Chondrocyte (in vitro differentiated cells): ENCODE results near the gene MCOLN1. TPM values are rescaled to one million over a fixed set of nuclear protein-coding genes. Genes with fewer than 3 reads are reported as not detected.
"Not testable (repeated sequence)": the region's sequence is repeated elsewhere in the genome, so short reads cannot be mapped to it uniquely, and the experiment has no call there.

Experiments used
- DNase-seq: peaks from one replicate; pipeline ENCODE4 v3.0.0; 2021; ENCODE audit warnings: mixed read lengths, low spot score
- H3K27ac Mint-ChIP-seq: one replicate; pipeline ENCODE4 v1.8.0; 2021; ENCODE audit warnings: mild to moderate bottlenecking, moderate library complexity, mixed read lengths; ENCODE audit not compliant: unreplicated experiment
- H3K27me3 Mint-ChIP-seq: 2 replicates; pipeline ENCODE4 v1.8.0; 2021; ENCODE audit warnings: low read depth, mixed read lengths
- H3K36me3 Mint-ChIP-seq: 2 replicates; pipeline ENCODE4 v1.8.0; 2021; ENCODE audit warnings: low read depth, mixed read lengths
- H3K4me1 Mint-ChIP-seq: 2 replicates; pipeline ENCODE4 v1.8.0; 2021; ENCODE audit warnings: low read depth, mild to moderate bottlenecking, mixed read lengths
- H3K4me3 Mint-ChIP-seq: one replicate; pipeline ENCODE4 v1.8.0; 2021; ENCODE audit warnings: mild to moderate bottlenecking, moderate library complexity, mixed read lengths; ENCODE audit not compliant: unreplicated experiment
- H3K9me3 Mint-ChIP-seq: 2 replicates; pipeline ENCODE4 v1.8.0; 2021; ENCODE audit warnings: low read depth, mixed read lengths
- CTCF ChIP-seq: fragments of 200-600 bp; sonication (generic); IDR thresholded peaks from 2 replicates; pipeline ENCODE4 v1.5.0; 2021; ENCODE audit warnings: antibody characterized with exemption, mild to moderate bottlenecking, moderate library complexity
- total RNA-seq: library from RNA; stranded (reverse); gene quantifications from 3 replicates; pipeline ENCODE4 v1.2.1, GENCODE V29; 2021

The MCOLN1 gene
- total RNA-seq, 1 donor from 2014 or later, result 27.9 TPM

- Mint-ChIP-seq H3K4me3 (no peak overlapping the region), H3K36me3 (peaks cover 16% of the 10 kb centered on the region), H3K4me1 (no peaks in the 10 kb centered on the region), H3K27ac (no peak overlapping the region), H3K27me3 (no peaks in the 10 kb centered on the region), H3K9me3 (no peaks in the 10 kb centered on the region)
- TF ChIP-seq CTCF, result no peak
- DNase-seq, result no peak
Observed at GRCh38 chr19:7565332-7565731, 42.9 kb downstream of the MCOLN1 start.

GRCh38 chr19:7570761-7571160 is 48.3 kb downstream of the MCOLN1 start:
- H3K27ac Mint-ChIP-seq, result no peak overlapping the region
- no peak for TF ChIP-seq CTCF
- DNase-seq, result no peak

GRCh38 chr19:7575434-7576040 is 53.1 kb downstream of the MCOLN1 start:
- Mint-ChIP-seq H3K27me3 (peaks cover 26% of the 10 kb centered on the region), H3K4me3 (no peak overlapping the region), H3K4me1 (no peaks in the 10 kb centered on the region), H3K27ac (no peak overlapping the region), H3K9me3 (no peaks in the 10 kb centered on the region), H3K36me3 (no peaks in the 10 kb centered on the region)
- TF ChIP-seq CTCF, result no peak
- DNase-seq, result no peak

More at GRCh38 chr19:7570761-7571160, 48.3 kb downstream of the MCOLN1 start:
- no peaks in the 10 kb centered on the region for H3K4me1 Mint-ChIP-seq
- peaks cover 7% of the 10 kb centered on the region for H3K27me3 Mint-ChIP-seq
- H3K4me3 Mint-ChIP-seq, result no peak overlapping the region
- H3K9me3 Mint-ChIP-seq, result no peaks in the 10 kb centered on the region
- no peaks in the 10 kb centered on the region for H3K36me3 Mint-ChIP-seq

GRCh38 chr19:7577422-7577821 is 55.0 kb downstream of the MCOLN1 start:
- H3K4me1 Mint-ChIP-seq, result not testable (repeated sequence)
- H3K27me3 Mint-ChIP-seq, result peaks cover 37% of the 10 kb centered on the region

GRCh38 chr19:7578127-7578526 is 55.7 kb downstream of the MCOLN1 start:
- H3K27me3 Mint-ChIP-seq, result peaks cover 43% of the 10 kb centered on the region

More at GRCh38 chr19:7577422-7577821, 55.0 kb downstream of the MCOLN1 start:
- H3K9me3 Mint-ChIP-seq, H3K27ac Mint-ChIP-seq, DNase-seq, H3K36me3 Mint-ChIP-seq, H3K4me3 Mint-ChIP-seq: not testable (repeated sequence)

More at GRCh38 chr19:7578127-7578526, 55.7 kb downstream of the MCOLN1 start:
- no peaks in the 10 kb centered on the region for H3K36me3 Mint-ChIP-seq
- no peaks in the 10 kb centered on the region for H3K9me3 Mint-ChIP-seq
- no peak for DNase-seq
- no peak overlapping the region for H3K27ac Mint-ChIP-seq
- H3K4me1 Mint-ChIP-seq, result no peaks in the 10 kb centered on the region
- no peak overlapping the region for H3K4me3 Mint-ChIP-seq
- TF ChIP-seq CTCF, result no peak
